ENCODE results near the gene LMNA. TPM values are rescaled to one million over a fixed set of nuclear protein-coding genes. Genes with fewer than 3 reads are reported as not detected.

Gene LMNA
- total and polyA plus RNA-seq, 10 donors, result 33.9 to 279 (median 110) TPM

GRCh38 chr1:156078728-156079127, 35.8 kb upstream of the LMNA start:
- no peak for DNase-seq
- intact Hi-C loops (cut with DNase I; ENCODE audit: low total_unique reads), result no loop called here
- no peak overlapping the region for H3K27ac ChIP-seq
- H3K9me3 ChIP-seq, result no peaks in the 10 kb centered on the region
- H3K36me3 ChIP-seq, result no peaks in the 10 kb centered on the region
- H3K4me1 ChIP-seq, result peaks cover 8 to 56% (median 39%) of the 10 kb centered on the region in 6 donors
- no peak for TF ChIP-seq CTCF (IDR thresholded peaks at IDR 0.05 in 8 of 11, conservative IDR thresholded peaks at IDR 0.05 in 3 of 11)
- TF ChIP-seq POLR2A (IDR thresholded peaks at IDR 0.05), result no peak
- no peak for TF ChIP-seq POLR2AphosphoS5 (IDR thresholded peaks at IDR 0.05)
- WGBS, 5 donors, result 88 to 93% (median 92%) methylated on average over 5 of the region's 5 CpGs
- peaks cover 0 to 49% (median 10%) of the 10 kb centered on the region in 7 donors for H3K27me3 ChIP-seq (replicated peaks in 1 of 7)
- H3K4me3 ChIP-seq, result no peak overlapping the region

GRCh38 chr1:156079762-156080161, 34.7 kb upstream of the LMNA start:
- Histone ChIP-seq H3K4me1 (peaks cover 8 to 54% (median 38%) of the 10 kb centered on the region in 6 donors), H3K27ac (no peak overlapping the region), H3K27me3 (replicated peaks in 1 of 7) (peaks cover 0 to 59% (median 10%) of the 10 kb centered on the region in 7 donors), H3K36me3 (no peaks in the 10 kb centered on the region), H3K4me3 (no peak overlapping the region), H3K9me3 (no peaks in the 10 kb centered on the region)
- 88 to 93% (median 92%) methylated on average over 5 of the region's 5 CpGs for WGBS, 5 donors
- no peak for DNase-seq
- intact Hi-C loops (cut with DNase I; ENCODE audit: low total_unique reads), result no loop called here
- TF ChIP-seq CTCF (IDR thresholded peaks at IDR 0.05 in 8 of 11, conservative IDR thresholded peaks at IDR 0.05 in 3 of 11) (no peak), POLR2AphosphoS5 (IDR thresholded peaks at IDR 0.05) (no peak), POLR2A (IDR thresholded peaks at IDR 0.05) (no peak)

GRCh38 chr1:156080241-156080862, 34.2 kb upstream of the LMNA start:
- Histone ChIP-seq H3K27me3 (replicated peaks in 1 of 7) (peaks cover 0 to 64% (median 10%) of the 10 kb centered on the region in 7 donors), H3K36me3 (no peaks in the 10 kb centered on the region), H3K9me3 (no peaks in the 10 kb centered on the region), H3K4me1 (peaks cover 8 to 48% (median 35%) of the 10 kb centered on the region in 6 donors), H3K4me3 (no peak overlapping the region), H3K27ac (no peak overlapping the region)
- TF ChIP-seq CTCF (IDR thresholded peaks at IDR 0.05 in 8 of 11, conservative IDR thresholded peaks at IDR 0.05 in 3 of 11) (no peak), POLR2A (IDR thresholded peaks at IDR 0.05) (no peak), POLR2AphosphoS5 (IDR thresholded peaks at IDR 0.05) (no peak)
- no peak for DNase-seq
- intact Hi-C loops (cut with DNase I; ENCODE audit: low total_unique reads), result no loop called here
- 75 to 90% (median 87%) methylated on average over 8 of the region's 8 CpGs for WGBS, 5 donors

GRCh38 chr1:156080863-156081179, 33.7 kb upstream of the LMNA start:
- Histone ChIP-seq H3K27me3 (replicated peaks in 1 of 7) (peaks cover 0 to 64% (median 10%) of the 10 kb centered on the region in 7 donors), H3K36me3 (no peaks in the 10 kb centered on the region), H3K4me1 (peaks cover 6 to 43% (median 31%) of the 10 kb centered on the region in 6 donors), H3K27ac (no peak overlapping the region), H3K4me3 (peak overlapping the region in 1 of 8 donors; percentile 71), H3K9me3 (no peaks in the 10 kb centered on the region)
- WGBS, 5 donors, result 51 to 72% (median 64%) methylated on average over 4 of the region's 4 CpGs
- DNase-seq, result no peak
- intact Hi-C loops (cut with DNase I; ENCODE audit: low total_unique reads), result no loop called here
- TF ChIP-seq POLR2A (IDR thresholded peaks at IDR 0.05) (no peak), CTCF (IDR thresholded peaks at IDR 0.05 in 8 of 11, conservative IDR thresholded peaks at IDR 0.05 in 3 of 11) (no peak), POLR2AphosphoS5 (IDR thresholded peaks at IDR 0.05) (no peak)

All from spleen (tissue), 11 donors.